Urinary bladder (tissue), 4 donors: ENCODE data around the gene ANKRD60. TPM values are rescaled to one million over a fixed set of nuclear protein-coding genes. Genes with fewer than 3 reads are reported as not detected.

Experiments used
- DNase-seq: peaks from one replicate; pipeline ENCODE4 v3.0.0-alpha.2; 2015; ENCODE audit errors: extremely low spot score
- H3K27ac ChIP-seq: one replicate; pipeline ENCODE4 v1.5.1; 2013; ENCODE audit warnings: low read depth, mild to moderate bottlenecking, moderate library complexity
- H3K36me3 ChIP-seq: one replicate; pipeline ENCODE4 v1.6.1; 2013; ENCODE audit warnings: mild to moderate bottlenecking, moderate library complexity; ENCODE audit not compliant: insufficient read depth
- H3K4me1 ChIP-seq: one replicate; pipeline ENCODE4 v1.6.1; 2013; ENCODE audit warnings: mild to moderate bottlenecking, moderate library complexity; ENCODE audit not compliant: insufficient read depth
- H3K4me3 ChIP-seq: one replicate; pipeline ENCODE4 v1.5.1; 2013; ENCODE audit warnings: low read depth, low read length
- WGBS: extraction: QIAGEN DNeasy Blood & Tissue Kit; methylation state at CpG from one replicate; pipeline ENCODE4 v1.1.7; 2013; 5-methylcytosine and 5-hydroxymethylcytosine counted together
- polyA plus RNA-seq: library from polyadenylated mRNA; stranded (reverse); fragments of 200-250 nt; gene quantifications from one replicate; pipeline ENCODE4 v1.2.3, GENCODE V29; 2013
- total RNA-seq: library from RNA; depleted of rRNA; stranded (reverse); fragments of >200 nt; gene quantifications from one replicate; pipeline ENCODE4 v1.2.3, GENCODE V29; 2014
- donor health status: healthy with polysubstance abuse.
- donor health status: healthy.

The ANKRD60 gene
- total and polyA plus RNA-seq, 2 donors = not detected

- no peaks in the 10 kb centered on the region for H3K4me1 ChIP-seq
- H3K36me3 ChIP-seq = peaks cover 2% of the 10 kb centered on the region
- WGBS = 78% methylated on average over 8 of the region's 8 CpGs
- no peak for DNase-seq
- no peak overlapping the region for H3K27ac ChIP-seq
- H3K4me3 ChIP-seq = no peak overlapping the region
Measured at GRCh38 chr20:58238490-58238889, 10.0 kb upstream of the ANKRD60 start.

- no peak overlapping the region for H3K4me3 ChIP-seq
- H3K36me3 ChIP-seq = peaks cover 2% of the 10 kb centered on the region
- H3K4me1 ChIP-seq = no peaks in the 10 kb centered on the region
- no peak overlapping the region for H3K27ac ChIP-seq
- WGBS = 55% methylated on average over 7 of the region's 7 CpGs
- no peak for DNase-seq
Measured at GRCh38 chr20:58237318-58238132, 9.1 kb upstream of the ANKRD60 start.

- Histone ChIP-seq H3K36me3 (peaks cover 2% of the 10 kb centered on the region), H3K27ac (no peak overlapping the region), H3K4me1 (no peaks in the 10 kb centered on the region), H3K4me3 (peak overlapping the region; percentile 36)
- DNase-seq = no peak
- WGBS = 2% methylated on average over 43 of the region's 43 CpGs
Measured at GRCh38 chr20:58236612-58237317, 8.3 kb upstream of the ANKRD60 start.

GRCh38 chr20:58235010-58235409 is 6.6 kb upstream of the ANKRD60 start:
- H3K4me3 ChIP-seq = no peak overlapping the region
- DNase-seq = no peak
- 93% methylated on average over 5 of the region's 5 CpGs for WGBS
- no peaks in the 10 kb centered on the region for H3K4me1 ChIP-seq
- no peak overlapping the region for H3K27ac ChIP-seq
- no peaks in the 10 kb centered on the region for H3K36me3 ChIP-seq

GRCh38 chr20:58233881-58234528 is 5.6 kb upstream of the ANKRD60 start:
- Histone ChIP-seq H3K4me3 (no peak overlapping the region), H3K27ac (no peak overlapping the region), H3K36me3 (no peaks in the 10 kb centered on the region), H3K4me1 (no peaks in the 10 kb centered on the region)
- WGBS = 51% methylated on average over 8 of the region's 8 CpGs
- DNase-seq = no peak

- 95% methylated on average over 8 of the region's 8 CpGs for WGBS
- DNase-seq = no peak
Measured at GRCh38 chr20:58233393-58233792, 4.9 kb upstream of the ANKRD60 start.

GRCh38 chr20:58231683-58232082 is 3.2 kb upstream of the ANKRD60 start:
- WGBS = 58% methylated on average over 6 of the region's 6 CpGs
- DNase-seq = peak; percentile 56
- no peak overlapping the region for H3K4me3 ChIP-seq
- H3K4me1 ChIP-seq = peaks cover 1% of the 10 kb centered on the region
- H3K36me3 ChIP-seq = no peaks in the 10 kb centered on the region
- H3K27ac ChIP-seq = no peak overlapping the region

More at GRCh38 chr20:58233393-58233792, 4.9 kb upstream of the ANKRD60 start:
- H3K4me3 ChIP-seq = no peak overlapping the region
- H3K27ac ChIP-seq = no peak overlapping the region
- H3K4me1 ChIP-seq = peaks cover 1% of the 10 kb centered on the region
- H3K36me3 ChIP-seq = no peaks in the 10 kb centered on the region

- DNase-seq = no peak
Measured at GRCh38 chr20:58229198-58229798, 845 bp upstream of the ANKRD60 start.

GRCh38 chr20:58228103-58228483 is 360 bp downstream of the ANKRD60 start:
- peak overlapping the region; percentile 35 for H3K4me3 ChIP-seq

More at GRCh38 chr20:58229198-58229798, 845 bp upstream of the ANKRD60 start:
- H3K4me1 ChIP-seq = peaks cover 1% of the 10 kb centered on the region
- H3K4me3 ChIP-seq = no peak overlapping the region
- H3K36me3 ChIP-seq = no peaks in the 10 kb centered on the region
- 76% methylated on average over 14 of the region's 14 CpGs for WGBS
- no peak overlapping the region for H3K27ac ChIP-seq

GRCh38 chr20:58227391-58228102 is 906 bp downstream of the ANKRD60 start:
- Histone ChIP-seq H3K36me3 (no peaks in the 10 kb centered on the region), H3K27ac (no peak overlapping the region), H3K4me1 (peaks cover 1% of the 10 kb centered on the region), H3K4me3 (no peak overlapping the region)
- no peak for DNase-seq
- 90% methylated on average over 5 of the region's 5 CpGs for WGBS

More at GRCh38 chr20:58228103-58228483, 360 bp downstream of the ANKRD60 start:
- Histone ChIP-seq H3K4me1 (peaks cover 1% of the 10 kb centered on the region), H3K36me3 (no peaks in the 10 kb centered on the region), H3K27ac (no peak overlapping the region)
- 7% methylated on average over 29 of the region's 29 CpGs for WGBS
- no peak for DNase-seq

- H3K27ac ChIP-seq = no peak overlapping the region
- H3K36me3 ChIP-seq = no peaks in the 10 kb centered on the region
- no peak overlapping the region for H3K4me3 ChIP-seq
- WGBS = 60% methylated on average over 15 of the region's 15 CpGs
- peaks cover 1% of the 10 kb centered on the region for H3K4me1 ChIP-seq
- DNase-seq = no peak
Measured at GRCh38 chr20:58225452-58226200, 2.8 kb downstream of the ANKRD60 start.

GRCh38 chr20:58224974-58225373 is 3.5 kb downstream of the ANKRD60 start:
- Histone ChIP-seq H3K27ac (no peak overlapping the region), H3K4me1 (peaks cover 1% of the 10 kb centered on the region), H3K4me3 (no peak overlapping the region), H3K36me3 (no peaks in the 10 kb centered on the region)
- 40% methylated on average over 5 of the region's 5 CpGs for WGBS
- DNase-seq = no peak
